ENCODE measurements around the gene KAZALD1.
A peak's percentile ranks its signal among the peaks of the same experiment; 100 is the strongest.

The KAZALD1 gene

GRCh38 chr10:101036726-101037125 lies 25.1 kb upstream of the KAZALD1 start:
- no peaks in the 10 kb centered on the region for H3K9me3 Mint-ChIP-seq
- no peak overlapping the region for H3K27ac Mint-ChIP-seq
- H3K27me3 Mint-ChIP-seq, result no peaks in the 10 kb centered on the region
- H3K4me3 Mint-ChIP-seq, result no peak overlapping the region
- ATAC-seq (no peak), DNase-seq (no peak)
- H3K36me3 Mint-ChIP-seq (ENCODE audit: low read depth), result peaks cover 4% of the 10 kb centered on the region
- peaks cover 26% of the 10 kb centered on the region for H3K4me1 Mint-ChIP-seq

GRCh38 chr10:101038484-101038883 lies 23.3 kb upstream of the KAZALD1 start:
- Mint-ChIP-seq H3K27ac (no peak overlapping the region), H3K36me3 (ENCODE audit: low read depth) (peaks cover 4% of the 10 kb centered on the region), H3K4me1 (peaks cover 29% of the 10 kb centered on the region), H3K9me3 (no peaks in the 10 kb centered on the region), H3K4me3 (no peak overlapping the region), H3K27me3 (no peaks in the 10 kb centered on the region)
- no peak for DNase-seq
- no peak for ATAC-seq

GRCh38 chr10:101040061-101040460 lies 21.7 kb upstream of the KAZALD1 start:
- no peak for DNase-seq
- H3K36me3 Mint-ChIP-seq (ENCODE audit: low read depth), result peaks cover 4% of the 10 kb centered on the region
- H3K4me3 Mint-ChIP-seq, result no peak overlapping the region
- H3K9me3 Mint-ChIP-seq, result no peaks in the 10 kb centered on the region
- H3K4me1 Mint-ChIP-seq, result peaks cover 25% of the 10 kb centered on the region
- no peak for ATAC-seq
- no peak overlapping the region for H3K27ac Mint-ChIP-seq
- H3K27me3 Mint-ChIP-seq, result peaks cover 1% of the 10 kb centered on the region

GRCh38 chr10:101040851-101041250 lies 20.9 kb upstream of the KAZALD1 start:
- DNase-seq (no peak), ATAC-seq (no peak)
- Mint-ChIP-seq H3K9me3 (no peaks in the 10 kb centered on the region), H3K27ac (no peak overlapping the region), H3K27me3 (peaks cover 1% of the 10 kb centered on the region), H3K36me3 (ENCODE audit: low read depth) (peaks cover 4% of the 10 kb centered on the region), H3K4me1 (peaks cover 25% of the 10 kb centered on the region), H3K4me3 (no peak overlapping the region)

GRCh38 chr10:101041252-101041761 lies 20.5 kb upstream of the KAZALD1 start:
- Mint-ChIP-seq H3K4me1 (peaks cover 25% of the 10 kb centered on the region), H3K36me3 (ENCODE audit: low read depth) (peaks cover 3% of the 10 kb centered on the region), H3K27ac (no peak overlapping the region), H3K9me3 (no peaks in the 10 kb centered on the region), H3K27me3 (peaks cover 3% of the 10 kb centered on the region), H3K4me3 (no peak overlapping the region)
- DNase-seq, result peak; percentile 72
- ATAC-seq, result peak; percentile 86

GRCh38 chr10:101042118-101042517 lies 19.7 kb upstream of the KAZALD1 start:
- peak overlapping the region; percentile 91 for H3K4me3 Mint-ChIP-seq
- no peak for DNase-seq

GRCh38 chr10:101042667-101043362 lies 19.0 kb upstream of the KAZALD1 start:
- Mint-ChIP-seq H3K36me3 (ENCODE audit: low read depth) (peaks cover 3% of the 10 kb centered on the region), H3K9me3 (no peaks in the 10 kb centered on the region), H3K4me1 (peaks cover 25% of the 10 kb centered on the region), H3K27me3 (peaks cover 18% of the 10 kb centered on the region), H3K27ac (peak overlapping the region; percentile 87), H3K4me3 (peak overlapping the region; percentile 91)
- ATAC-seq, result peak; percentile 89
- DNase-seq, result peak; percentile 93

More at GRCh38 chr10:101042118-101042517, 19.7 kb upstream of the KAZALD1 start:
- no peak for ATAC-seq
- Mint-ChIP-seq H3K27me3 (peaks cover 11% of the 10 kb centered on the region), H3K36me3 (ENCODE audit: low read depth) (peaks cover 3% of the 10 kb centered on the region), H3K4me1 (peaks cover 25% of the 10 kb centered on the region), H3K27ac (no peak overlapping the region), H3K9me3 (no peaks in the 10 kb centered on the region)

- ATAC-seq (no peak), DNase-seq (no peak)
- Mint-ChIP-seq H3K9me3 (no peaks in the 10 kb centered on the region), H3K4me1 (peaks cover 27% of the 10 kb centered on the region), H3K27ac (peak overlapping the region; percentile 87), H3K27me3 (peaks cover 23% of the 10 kb centered on the region), H3K4me3 (peak overlapping the region; percentile 91), H3K36me3 (ENCODE audit: low read depth) (no peaks in the 10 kb centered on the region)
Measured at GRCh38 chr10:101043363-101043707, 18.5 kb upstream of the KAZALD1 start.

GRCh38 chr10:101044117-101044516 lies 17.7 kb upstream of the KAZALD1 start:
- Mint-ChIP-seq H3K27ac (no peak overlapping the region), H3K4me1 (peaks cover 31% of the 10 kb centered on the region), H3K4me3 (peak overlapping the region; percentile 91), H3K36me3 (ENCODE audit: low read depth) (no peaks in the 10 kb centered on the region), H3K27me3 (peaks cover 31% of the 10 kb centered on the region), H3K9me3 (no peaks in the 10 kb centered on the region)
- no peak for ATAC-seq
- DNase-seq, result no peak

- H3K27ac Mint-ChIP-seq, result no peak overlapping the region
- DNase-seq, result no peak
- peaks cover 50% of the 10 kb centered on the region for H3K27me3 Mint-ChIP-seq
- no peaks in the 10 kb centered on the region for H3K36me3 Mint-ChIP-seq (ENCODE audit: low read depth)
- H3K9me3 Mint-ChIP-seq, result no peaks in the 10 kb centered on the region
- no peak overlapping the region for H3K4me3 Mint-ChIP-seq
- H3K4me1 Mint-ChIP-seq, result peaks cover 29% of the 10 kb centered on the region
- no peak for ATAC-seq
Measured at GRCh38 chr10:101046332-101047238, 15.2 kb upstream of the KAZALD1 start.

- Mint-ChIP-seq H3K27ac (no peak overlapping the region), H3K4me3 (no peak overlapping the region), H3K36me3 (ENCODE audit: low read depth) (no peaks in the 10 kb centered on the region), H3K9me3 (no peaks in the 10 kb centered on the region), H3K4me1 (peaks cover 22% of the 10 kb centered on the region), H3K27me3 (peaks cover 50% of the 10 kb centered on the region)
- DNase-seq (no peak), ATAC-seq (no peak)
Measured at GRCh38 chr10:101047268-101047667, 14.5 kb upstream of the KAZALD1 start.

GRCh38 chr10:101047961-101048892 lies 13.6 kb upstream of the KAZALD1 start:
- no peaks in the 10 kb centered on the region for H3K9me3 Mint-ChIP-seq
- DNase-seq (no peak), ATAC-seq (no peak)
- no peak overlapping the region for H3K27ac Mint-ChIP-seq
- peaks cover 50% of the 10 kb centered on the region for H3K27me3 Mint-ChIP-seq
- peaks cover 13% of the 10 kb centered on the region for H3K4me1 Mint-ChIP-seq
- no peaks in the 10 kb centered on the region for H3K36me3 Mint-ChIP-seq (ENCODE audit: low read depth)
- no peak overlapping the region for H3K4me3 Mint-ChIP-seq

GRCh38 chr10:101050208-101051069 lies 11.3 kb upstream of the KAZALD1 start:
- Mint-ChIP-seq H3K27me3 (peaks cover 49% of the 10 kb centered on the region), H3K27ac (no peak overlapping the region), H3K4me3 (no peak overlapping the region), H3K9me3 (no peaks in the 10 kb centered on the region), H3K36me3 (ENCODE audit: low read depth) (no peaks in the 10 kb centered on the region), H3K4me1 (peaks cover 9% of the 10 kb centered on the region)
- peak; percentile 87 for DNase-seq
- peak; percentile 70 for ATAC-seq
